SU-DHL-6 (cell line): ENCODE results near the gene SLC15A2.

Experiments
- H2AFZ ChIP-seq: fragments of 200-600 bp; sonication (generic); 2 replicates; pipeline ENCODE4 v1.6.1; 2014; ENCODE audit warnings: low read depth, mild to moderate bottlenecking, moderate library complexity, mixed read lengths, antibody characterized with exemption, low read length; ENCODE audit not compliant: severe bottlenecking
- H3F3A ChIP-seq: fragments of 200-600 bp; shearing (Covaris generic); 2 replicates; pipeline ENCODE4 v1.6.0; 2016; ENCODE audit warnings: antibody characterized with exemption, mild to moderate bottlenecking; ENCODE audit not compliant: insufficient read depth
- H3K27ac ChIP-seq: fragments of 200-600 bp; sonication (generic); 2 replicates; pipeline ENCODE4 v1.5.1; 2016; ENCODE audit warnings: low read depth, mild to moderate bottlenecking, low read length, moderate library complexity, mixed read lengths
- H3K27me3 ChIP-seq: fragments of 200-600 bp; sonication (generic), shearing (Covaris generic); 2 replicates; pipeline ENCODE4 v1.6.0; 2014; ENCODE audit warnings: mild to moderate bottlenecking, low read length
- H3K36me3 ChIP-seq: fragments of 200-600 bp; sonication (generic); 2 replicates; pipeline ENCODE4 v1.6.1; 2014; ENCODE audit warnings: mild to moderate bottlenecking, low read length, mixed read lengths
- H3K4me2 ChIP-seq: fragments of 300-600, 200-600 bp; shearing (Covaris generic), sonication (generic); 2 replicates; pipeline ENCODE4 v1.6.0; 2014; ENCODE audit warnings: low read length, low read depth, mild to moderate bottlenecking; ENCODE audit not compliant: poor library complexity, severe bottlenecking
- H3K4me3 ChIP-seq: fragments of 200-600 bp; sonication (generic); 2 replicates; pipeline ENCODE4 v1.5.1; 2014; ENCODE audit warnings: antibody characterized with exemption, low read length, mild to moderate bottlenecking, mixed read lengths; ENCODE audit not compliant: insufficient read depth, poor library complexity, severe bottlenecking
- H3K79me2 ChIP-seq: fragments of 200-600 bp; sonication (generic); 2 replicates; pipeline ENCODE4 v1.6.1; 2014; ENCODE audit warnings: mild to moderate bottlenecking, low read length, moderate library complexity; ENCODE audit not compliant: insufficient read depth
- H3K9ac ChIP-seq: fragments of 200-600 bp; sonication (generic); 2 replicates; pipeline ENCODE4 v1.7.0; 2014; ENCODE audit warnings: mild to moderate bottlenecking, low read length
- H3K9me2 ChIP-seq: fragments of 200-600 bp; sonication (generic); replicated peaks from 2 replicates; pipeline ENCODE4 v1.6.1; 2014; ENCODE audit warnings: low read length; ENCODE audit not compliant: insufficient read depth
- H3K9me3 ChIP-seq: fragments of 200-600 bp; sonication (generic); 2 replicates; pipeline ENCODE4 v1.6.1; 2014; ENCODE audit warnings: low read length, mixed read lengths; ENCODE audit not compliant: insufficient read depth
- H4K20me1 ChIP-seq: fragments of 200-600 bp; sonication (generic); 2 replicates; pipeline ENCODE4 v1.6.1; 2014; ENCODE audit warnings: low read depth, mild to moderate bottlenecking, antibody characterized with exemption, low read length, moderate library complexity, mixed read lengths
- CTCF ChIP-seq: fragments of 200-600 bp; sonication (generic); IDR thresholded peaks from one replicate; pipeline ENCODE4 v1.5.1; 2017; ENCODE audit warnings: antibody characterized with exemption, mild to moderate bottlenecking, low read length, moderate library complexity; ENCODE audit not compliant: insufficient read depth, poor library complexity, severe bottlenecking
- EZH2phosphoT487 ChIP-seq: fragments of 200-600 bp; sonication (generic), shearing (Covaris generic); conservative IDR thresholded peaks from 2 replicates; pipeline ENCODE4 v1.6.1; 2018; ENCODE audit warnings: mild to moderate bottlenecking, antibody characterized with exemption, low read length, moderate library complexity, mixed read lengths

The SLC15A2 gene

DNA sequence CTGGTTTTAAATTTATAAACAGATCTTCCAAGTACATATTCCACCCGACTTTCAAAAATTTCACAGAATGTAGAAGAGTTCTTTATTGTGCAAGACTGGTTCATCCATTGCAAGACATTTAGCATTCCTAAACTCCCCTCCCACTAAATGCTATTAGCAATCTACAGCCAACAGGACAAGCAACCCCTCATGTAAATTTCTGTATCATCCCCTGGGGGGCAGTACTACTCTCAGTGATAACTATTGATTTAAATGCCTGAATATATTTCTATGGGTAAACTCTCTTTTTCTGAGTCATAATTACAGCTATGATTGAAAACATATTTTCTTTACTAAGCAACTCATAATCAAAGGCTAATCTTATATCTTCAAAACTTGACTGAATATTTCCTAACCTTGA, 10.7 kb upstream of the SLC15A2 start:
- Histone ChIP-seq H3K27ac (no peak overlapping the region), H3F3A (no peaks in the 10 kb centered on the region; the same call in 1 of the 2 replicates), H3K4me3 (no peak overlapping the region), H3K36me3 (peaks cover 30% of the 10 kb centered on the region; the same call in 1 of the 2 replicates), H3K27me3 (no peaks in the 10 kb centered on the region), H3K9me2 (no peaks in the 10 kb centered on the region), H3K9ac (no peak overlapping the region), H3K79me2 (peaks cover 25% of the 10 kb centered on the region; the same call in 1 of the 2 replicates), H3K4me2 (no peak overlapping the region), H2AFZ (no peak overlapping the region), H3K9me3 (no peaks in the 10 kb centered on the region), H4K20me1 (no peaks in the 10 kb centered on the region)
- TF ChIP-seq EZH2phosphoT487 (no peak), CTCF (peak; percentile 17)

DNA sequence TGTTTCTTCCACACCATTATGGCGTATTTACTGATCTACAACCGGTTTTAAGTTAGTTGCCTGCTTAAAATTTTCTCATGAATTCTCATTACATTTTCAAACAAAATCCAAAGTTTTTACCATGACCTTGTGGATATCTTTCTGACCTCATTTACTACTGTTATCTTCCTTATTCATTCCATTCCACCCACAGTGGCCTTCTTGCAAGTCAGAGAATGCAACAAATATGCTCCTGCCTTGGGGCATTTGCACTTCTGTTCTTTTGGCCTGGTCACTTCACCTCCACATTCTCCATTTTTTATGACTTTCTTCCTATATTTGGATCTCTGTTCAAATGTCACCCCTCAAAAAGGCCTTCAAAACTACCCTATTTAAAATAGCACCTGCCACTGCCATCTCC, 8.8 kb upstream of the SLC15A2 start:
- no peak overlapping the region for H3K9ac ChIP-seq
- peaks cover 30% of the 10 kb centered on the region; the same call in 1 of the 2 replicates for H3K36me3 ChIP-seq
- no peaks in the 10 kb centered on the region for H4K20me1 ChIP-seq
- H3K4me3 ChIP-seq: no peak overlapping the region
- H3K79me2 ChIP-seq: peaks cover 13% of the 10 kb centered on the region; the same call in 1 of the 2 replicates
- TF ChIP-seq EZH2phosphoT487 (no peak), CTCF (no peak)
- no peak overlapping the region for H3K4me2 ChIP-seq
- no peaks in the 10 kb centered on the region for H3K9me3 ChIP-seq
- H3K27ac ChIP-seq: no peak overlapping the region
- H3K9me2 ChIP-seq: no peaks in the 10 kb centered on the region
- no peak overlapping the region for H2AFZ ChIP-seq
- no peaks in the 10 kb centered on the region for H3F3A ChIP-seq
- no peaks in the 10 kb centered on the region for H3K27me3 ChIP-seq

DNA sequence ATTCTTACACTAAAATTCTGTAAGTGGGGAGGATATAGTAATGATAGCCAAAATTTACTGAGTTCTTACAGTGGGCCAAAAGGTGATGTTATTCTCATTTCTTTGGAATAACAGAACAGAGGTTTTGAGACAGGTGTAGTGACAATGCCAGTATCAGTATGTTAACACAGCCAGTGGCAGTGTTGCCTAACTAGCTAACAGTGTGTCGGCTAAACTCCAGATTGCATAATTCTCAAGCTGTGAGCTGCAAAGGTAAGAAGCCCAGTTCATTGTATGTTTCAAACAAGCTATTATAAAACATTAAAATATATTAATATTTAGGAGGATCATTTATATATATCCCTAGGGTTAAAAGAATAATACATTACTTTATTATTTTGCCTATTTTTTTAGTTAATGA, 920 bp downstream of the SLC15A2 start:
- no peak overlapping the region for H2AFZ ChIP-seq
- peaks cover 26% of the 10 kb centered on the region; the same call in 1 of the 2 replicates for H3K36me3 ChIP-seq
- H3F3A ChIP-seq: no peaks in the 10 kb centered on the region; the same call in 1 of the 2 replicates
- no peak overlapping the region for H3K9ac ChIP-seq
- H3K4me3 ChIP-seq: no peak overlapping the region
- no peaks in the 10 kb centered on the region for H4K20me1 ChIP-seq
- H3K9me3 ChIP-seq: no peaks in the 10 kb centered on the region
- no peaks in the 10 kb centered on the region for H3K79me2 ChIP-seq
- no peak overlapping the region for H3K27ac ChIP-seq
- no peak overlapping the region for H3K4me2 ChIP-seq
- no peak for TF ChIP-seq CTCF
- TF ChIP-seq EZH2phosphoT487: no peak
- no peaks in the 10 kb centered on the region for H3K27me3 ChIP-seq
- H3K9me2 ChIP-seq: no peaks in the 10 kb centered on the region
